ENCODE data around the gene ARAP1. TPM values are rescaled to one million over a fixed set of nuclear protein-coding genes. Genes with fewer than 3 reads are reported as not detected.

ARAP1 gene
- total RNA-seq, 2 donors from 2014 or later: 95.2 to 109 TPM

GRCh38 chr11:72719144-72719543 lies 33.1 kb downstream of the ARAP1 start:
- Histone ChIP-seq H3K36me3 (no peaks in the 10 kb centered on the region), H3K4me3 (no peak overlapping the region), H3K9me3 (no peaks in the 10 kb centered on the region), H3K27me3 (replicated peaks; ENCODE audit: insufficient read depth) (no peaks in the 10 kb centered on the region), H3K27ac (no peak overlapping the region), H3K4me1 (replicated peaks) (peaks cover 10% of the 10 kb centered on the region)
- TF ChIP-seq POLR2AphosphoS5 (IDR thresholded peaks at IDR 0.05) (no peak), POLR2A (IDR thresholded peaks at IDR 0.05) (no peak), CTCF (IDR thresholded peaks at IDR 0.05) (no peak)
- intact Hi-C loops (cut with DNase I): no loop called here
- no peak for DNase-seq (ENCODE audit: low spot score)
- 41% methylated on average over 2 of the region's 2 CpGs for WGBS

- no peak overlapping the region for H3K27ac ChIP-seq
These were observed 34.1 kb downstream of the ARAP1 start for GRCh38 chr11:72718101-72718501.

GRCh38 chr11:72716788-72717435 lies 35.3 kb downstream of the ARAP1 start:
- Histone ChIP-seq H3K27ac (no peak overlapping the region), H3K27me3 (replicated peaks; ENCODE audit: insufficient read depth) (no peaks in the 10 kb centered on the region), H3K9me3 (no peaks in the 10 kb centered on the region), H3K4me1 (replicated peaks) (peaks cover 7% of the 10 kb centered on the region), H3K36me3 (no peaks in the 10 kb centered on the region), H3K4me3 (no peak overlapping the region)
- 75% methylated on average over 9 of the region's 14 CpGs for WGBS
- no peak for DNase-seq (ENCODE audit: low spot score)
- no peak for TF ChIP-seq POLR2A (IDR thresholded peaks at IDR 0.05)
- TF ChIP-seq POLR2AphosphoS5 (IDR thresholded peaks at IDR 0.05): no peak
- no peak for TF ChIP-seq CTCF (IDR thresholded peaks at IDR 0.05)
- intact Hi-C loops (cut with DNase I): no loop called here

More at GRCh38 chr11:72718101-72718501, 34.1 kb downstream of the ARAP1 start:
- intact Hi-C loops (cut with DNase I): no loop called here
- TF ChIP-seq CTCF (IDR thresholded peaks at IDR 0.05) (no peak), POLR2A (IDR thresholded peaks at IDR 0.05) (no peak), POLR2AphosphoS5 (IDR thresholded peaks at IDR 0.05) (no peak)
- no peaks in the 10 kb centered on the region for H3K27me3 ChIP-seq (replicated peaks; ENCODE audit: insufficient read depth)
- H3K36me3 ChIP-seq: no peaks in the 10 kb centered on the region
- no peaks in the 10 kb centered on the region for H3K9me3 ChIP-seq
- H3K4me1 ChIP-seq (replicated peaks): peaks cover 10% of the 10 kb centered on the region
- WGBS: 82% methylated on average over 9 of the region's 9 CpGs
- no peak for DNase-seq (ENCODE audit: low spot score)
- H3K4me3 ChIP-seq: no peak overlapping the region

- no peaks in the 10 kb centered on the region for H3K9me3 ChIP-seq
- H3K4me1 ChIP-seq (replicated peaks): peaks cover 7% of the 10 kb centered on the region
- H3K27ac ChIP-seq: no peak overlapping the region
- intact Hi-C loops (cut with DNase I): no loop called here
- TF ChIP-seq CTCF (IDR thresholded peaks at IDR 0.05): no peak
- no peak for TF ChIP-seq POLR2AphosphoS5 (IDR thresholded peaks at IDR 0.05)
- no peak for TF ChIP-seq POLR2A (IDR thresholded peaks at IDR 0.05)
- peaks cover 0 to 2% of the 10 kb centered on the region in 2 donors for H3K36me3 ChIP-seq
- DNase-seq (ENCODE audit: low spot score): no peak
- no peaks in the 10 kb centered on the region for H3K27me3 ChIP-seq (replicated peaks; ENCODE audit: insufficient read depth)
- no peak overlapping the region for H3K4me3 ChIP-seq
- 34% methylated on average over 7 of the region's 7 CpGs for WGBS
These were observed 35.9 kb downstream of the ARAP1 start for GRCh38 chr11:72716290-72716689.

GRCh38 chr11:72712841-72713240 lies 39.4 kb downstream of the ARAP1 start:
- DNase-seq (ENCODE audit: low spot score): no peak
- H3K27ac ChIP-seq: no peak overlapping the region
- peaks cover 0 to 23% of the 10 kb centered on the region in 2 donors for H3K36me3 ChIP-seq
- TF ChIP-seq CTCF (IDR thresholded peaks at IDR 0.05) (no peak), POLR2A (IDR thresholded peaks at IDR 0.05) (no peak), POLR2AphosphoS5 (IDR thresholded peaks at IDR 0.05) (no peak)
- no peak overlapping the region for H3K4me3 ChIP-seq
- intact Hi-C loops (cut with DNase I): no loop called here
- no peaks in the 10 kb centered on the region for H3K9me3 ChIP-seq
- 59% methylated on average over 7 of the region's 10 CpGs for WGBS
- H3K4me1 ChIP-seq (replicated peaks): no peaks in the 10 kb centered on the region
- no peaks in the 10 kb centered on the region for H3K27me3 ChIP-seq (replicated peaks; ENCODE audit: insufficient read depth)
